WTC11 (cell line): Measurements from ENCODE around the gene TMEM183A. TPM values are rescaled to one million over a fixed set of nuclear protein-coding genes. Genes with fewer than 3 reads are reported as not detected.

Experiments used
- ATAC-seq: fragments of 200-7000 bp; cut with Tn5 transposase; 2 replicates; pipeline ENCODE4 v1.10.0; 2021; ENCODE audit warnings: mild to moderate bottlenecking, moderate library complexity
- CTCF ChIA-PET: fragments of 300-600 bp; sonication (Branson Sonifier 250); formaldehyde crosslinking; loops from one replicate; lab custom pipeline; 2021; ENCODE audit warnings: antibody characterized with exemption; lab: Charles Lee
- POLR2A ChIA-PET: fragments of 350-600 bp; sonication (Branson Sonifier 250); formaldehyde crosslinking; loops from one replicate; lab custom pipeline; 2021; ENCODE audit warnings: antibody characterized with exemption; lab: Charles Lee
- DNase-seq: peaks from one replicate; pipeline ENCODE4 v3.0.0; 2021; ENCODE audit warnings: low spot score
- H3K27ac Mint-ChIP-seq: 2 replicates; pipeline ENCODE4 v1.8.0; 2021; ENCODE audit warnings: mixed read lengths
- H3K27me3 Mint-ChIP-seq: 2 replicates; pipeline ENCODE4 v1.8.0; 2021; ENCODE audit warnings: low read depth, mild to moderate bottlenecking, moderate library complexity, mixed read lengths
- H3K36me3 Mint-ChIP-seq: 2 replicates; pipeline ENCODE4 v1.8.0; 2021; ENCODE audit warnings: mixed read lengths
- H3K4me1 Mint-ChIP-seq: 2 replicates; pipeline ENCODE4 v1.8.0; 2022; ENCODE audit warnings: mixed read lengths
- H3K4me3 Mint-ChIP-seq: 2 replicates; pipeline ENCODE4 v1.8.0; 2021; ENCODE audit warnings: mild to moderate bottlenecking, moderate library complexity, mixed read lengths
- H3K9me3 Mint-ChIP-seq: 2 replicates; pipeline ENCODE4 v1.8.0; 2021; ENCODE audit warnings: mixed read lengths
- CREB1 ChIP-seq: sonication (generic); formaldehyde crosslinking; IDR thresholded peaks from 2 replicates; pipeline ENCODE4 v1.8.0; 2023; ENCODE audit warnings: mild to moderate bottlenecking, missing genetic modification reagents
- CREM ChIP-seq: sonication (generic); formaldehyde crosslinking; IDR thresholded peaks from 2 replicates; pipeline ENCODE4 v1.8.1; 2022; ENCODE audit warnings: mild to moderate bottlenecking, missing genetic modification reagents, moderate library complexity
- GABPB1 ChIP-seq: sonication (generic); formaldehyde crosslinking; IDR thresholded peaks from 2 replicates; pipeline ENCODE4 v1.8.1; 2023; ENCODE audit warnings: mild to moderate bottlenecking, missing genetic modification reagents
- GRHL2 ChIP-seq: fragments of 250-450 bp; sonication (Bioruptor Pico); IDR thresholded peaks from 2 replicates; pipeline ENCODE4 v1.8.0; 2022; ENCODE audit warnings: mild to moderate bottlenecking, moderate library complexity; ENCODE audit not compliant: insufficient replicate concordance, severe bottlenecking
- MXD4 ChIP-seq: fragments of 250-450 bp; sonication (Bioruptor Pico); IDR thresholded peaks from 2 replicates; pipeline ENCODE4 v1.8.0; 2021; ENCODE audit warnings: mild to moderate bottlenecking, moderate library complexity, borderline replicate concordance
- NFE2L1 ChIP-seq: sonication (generic); formaldehyde crosslinking; IDR thresholded peaks from 2 replicates; pipeline ENCODE4 v1.8.1; 2023; ENCODE audit warnings: missing genetic modification reagents
- NFYB ChIP-seq: sonication (generic); formaldehyde crosslinking; conservative IDR thresholded peaks from 2 replicates; pipeline ENCODE4 v1.8.0; 2022; ENCODE audit warnings: low read depth, missing genetic modification reagents
- PRRX2 ChIP-seq: fragments of 250-450 bp; sonication (Bioruptor Pico); IDR thresholded peaks from 2 replicates; pipeline ENCODE4 v1.8.0; 2021; ENCODE audit warnings: mild to moderate bottlenecking
- SMAD3 ChIP-seq: sonication (generic); formaldehyde crosslinking; IDR thresholded peaks from 2 replicates; pipeline ENCODE4 v1.8.0; 2022; ENCODE audit warnings: missing genetic modification reagents, mild to moderate bottlenecking, borderline replicate concordance
- SOX15 ChIP-seq: fragments of 250-450 bp; sonication (Bioruptor Pico); IDR thresholded peaks from 2 replicates; pipeline ENCODE4 v1.9.0; 2021; ENCODE audit warnings: mild to moderate bottlenecking
- SP1 ChIP-seq: sonication (generic); formaldehyde crosslinking; conservative IDR thresholded peaks from 2 replicates; pipeline ENCODE4 v1.8.1; 2022; ENCODE audit warnings: missing genetic modification reagents
- ZNF121 ChIP-seq: sonication (generic); formaldehyde crosslinking; IDR thresholded peaks from 2 replicates; pipeline ENCODE4 v1.8.0; 2023; ENCODE audit warnings: missing genetic modification reagents
- total RNA-seq: library from RNA; stranded (reverse); gene quantifications from 3 replicates; pipeline ENCODE4 v1.2.3, GENCODE V29; 2021
- TF ChIP-seq, protein P1 (sequence below): sonication (generic); formaldehyde crosslinking; IDR thresholded peaks from 2 replicates; pipeline ENCODE4 v1.8.1; 2022; ENCODE audit warnings: low read depth, missing genetic modification reagents, borderline replicate concordance
- TF ChIP-seq, protein P2 (sequence below): sonication (generic); formaldehyde crosslinking; IDR thresholded peaks from 2 replicates; pipeline ENCODE4 v1.8.0; 2023; ENCODE audit warnings: missing genetic modification reagents, mild to moderate bottlenecking, borderline replicate concordance
- TF ChIP-seq, protein P3 (sequence below): fragments of 250-450 bp; sonication (Bioruptor Pico); conservative IDR thresholded peaks from 2 replicates; pipeline ENCODE4 v1.9.0; 2021; ENCODE audit warnings: mild to moderate bottlenecking
- TF ChIP-seq, protein P4 (sequence below): sonication (generic); formaldehyde crosslinking; IDR thresholded peaks from 2 replicates; pipeline ENCODE4 v1.8.0; 2022; ENCODE audit warnings: mild to moderate bottlenecking, missing genetic modification reagents
- TF ChIP-seq, protein P5 (sequence below): sonication (generic); formaldehyde crosslinking; IDR thresholded peaks from 2 replicates; pipeline ENCODE4 v1.8.1; 2022; ENCODE audit warnings: low read depth, mild to moderate bottlenecking, moderate library complexity, missing genetic modification reagents, borderline replicate concordance

The TMEM183A gene
- total RNA-seq, 1 experiment from 2014 or later = 108 TPM

DNA sequence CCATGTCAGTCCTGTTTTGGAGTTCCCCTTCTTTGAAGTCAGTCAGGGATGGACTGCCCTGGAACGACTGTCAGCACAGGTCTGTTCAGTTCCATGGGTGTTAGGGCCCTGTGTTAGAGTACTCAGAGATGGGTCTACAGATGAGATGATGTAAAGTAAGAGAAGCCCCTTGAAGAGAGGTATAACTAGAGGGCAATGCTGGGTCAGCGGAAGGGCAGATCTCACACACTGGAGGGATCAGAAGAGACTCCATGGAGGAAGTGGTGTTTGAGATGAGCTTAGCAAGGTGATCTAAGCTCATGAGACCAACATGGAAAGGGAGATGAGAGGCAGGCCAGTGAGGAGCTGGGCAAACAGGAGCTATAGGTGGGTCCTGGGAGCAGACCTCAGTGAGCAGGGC is 26.7 kb downstream of the TMEM183A start:
- peaks cover 12% of the 10 kb centered on the region for H3K4me1 Mint-ChIP-seq
- DNase-seq = no peak
- H3K4me3 Mint-ChIP-seq = no peak overlapping the region
- ChIA-PET CTCF (interaction anchor here (1.4 to 6.7 kb wide), 10 partner anchors 8 to 234 kb away, joined by 4 to 89 read pairs (median 8); partner anchors contain the start of genes ADORA1, MYOG and PPFIA4), POLR2A (no interaction called here)
- ATAC-seq = no peak
- no peaks in the 10 kb centered on the region for H3K36me3 Mint-ChIP-seq
- H3K9me3 Mint-ChIP-seq = no peaks in the 10 kb centered on the region
- no peak for TF ChIP-seq SMAD3 (CRISPR knock-in tag)
- TF ChIP-seq ZNF121 (CRISPR knock-in tag) = no peak
- no peak for TF ChIP-seq NFE2L1 (CRISPR knock-in tag)
- no peak for TF ChIP-seq NFYB (CRISPR knock-in tag)
- no peak for TF ChIP-seq SP1 (CRISPR knock-in tag)
- TF ChIP-seq, protein P1, sequence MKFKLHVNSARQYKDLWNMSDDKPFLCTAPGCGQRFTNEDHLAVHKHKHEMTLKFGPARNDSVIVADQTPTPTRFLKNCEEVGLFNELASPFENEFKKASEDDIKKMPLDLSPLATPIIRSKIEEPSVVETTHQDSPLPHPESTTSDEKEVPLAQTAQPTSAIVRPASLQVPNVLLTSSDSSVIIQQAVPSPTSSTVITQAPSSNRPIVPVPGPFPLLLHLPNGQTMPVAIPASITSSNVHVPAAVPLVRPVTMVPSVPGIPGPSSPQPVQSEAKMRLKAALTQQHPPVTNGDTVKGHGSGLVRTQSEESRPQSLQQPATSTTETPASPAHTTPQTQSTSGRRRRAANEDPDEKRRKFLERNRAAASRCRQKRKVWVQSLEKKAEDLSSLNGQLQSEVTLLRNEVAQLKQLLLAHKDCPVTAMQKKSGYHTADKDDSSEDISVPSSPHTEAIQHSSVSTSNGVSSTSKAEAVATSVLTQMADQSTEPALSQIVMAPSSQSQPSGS = no peak
- no peak for TF ChIP-seq CREM (CRISPR knock-in tag)
- TF ChIP-seq, protein P2, sequence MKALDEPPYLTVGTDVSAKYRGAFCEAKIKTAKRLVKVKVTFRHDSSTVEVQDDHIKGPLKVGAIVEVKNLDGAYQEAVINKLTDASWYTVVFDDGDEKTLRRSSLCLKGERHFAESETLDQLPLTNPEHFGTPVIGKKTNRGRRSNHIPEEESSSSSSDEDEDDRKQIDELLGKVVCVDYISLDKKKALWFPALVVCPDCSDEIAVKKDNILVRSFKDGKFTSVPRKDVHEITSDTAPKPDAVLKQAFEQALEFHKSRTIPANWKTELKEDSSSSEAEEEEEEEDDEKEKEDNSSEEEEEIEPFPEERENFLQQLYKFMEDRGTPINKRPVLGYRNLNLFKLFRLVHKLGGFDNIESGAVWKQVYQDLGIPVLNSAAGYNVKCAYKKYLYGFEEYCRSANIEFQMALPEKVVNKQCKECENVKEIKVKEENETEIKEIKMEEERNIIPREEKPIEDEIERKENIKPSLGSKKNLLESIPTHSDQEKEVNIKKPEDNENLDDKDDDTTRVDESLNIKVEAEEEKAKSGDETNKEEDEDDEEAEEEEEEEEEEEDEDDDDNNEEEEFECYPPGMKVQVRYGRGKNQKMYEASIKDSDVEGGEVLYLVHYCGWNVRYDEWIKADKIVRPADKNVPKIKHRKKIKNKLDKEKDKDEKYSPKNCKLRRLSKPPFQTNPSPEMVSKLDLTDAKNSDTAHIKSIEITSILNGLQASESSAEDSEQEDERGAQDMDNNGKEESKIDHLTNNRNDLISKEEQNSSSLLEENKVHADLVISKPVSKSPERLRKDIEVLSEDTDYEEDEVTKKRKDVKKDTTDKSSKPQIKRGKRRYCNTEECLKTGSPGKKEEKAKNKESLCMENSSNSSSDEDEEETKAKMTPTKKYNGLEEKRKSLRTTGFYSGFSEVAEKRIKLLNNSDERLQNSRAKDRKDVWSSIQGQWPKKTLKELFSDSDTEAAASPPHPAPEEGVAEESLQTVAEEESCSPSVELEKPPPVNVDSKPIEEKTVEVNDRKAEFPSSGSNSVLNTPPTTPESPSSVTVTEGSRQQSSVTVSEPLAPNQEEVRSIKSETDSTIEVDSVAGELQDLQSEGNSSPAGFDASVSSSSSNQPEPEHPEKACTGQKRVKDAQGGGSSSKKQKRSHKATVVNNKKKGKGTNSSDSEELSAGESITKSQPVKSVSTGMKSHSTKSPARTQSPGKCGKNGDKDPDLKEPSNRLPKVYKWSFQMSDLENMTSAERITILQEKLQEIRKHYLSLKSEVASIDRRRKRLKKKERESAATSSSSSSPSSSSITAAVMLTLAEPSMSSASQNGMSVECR (CRISPR knock-in tag) = no peak
- no peak for TF ChIP-seq GABPB1 (CRISPR knock-in tag)
- no peak for TF ChIP-seq CREB1
- no peak for TF ChIP-seq MXD4
- TF ChIP-seq, protein P3, sequence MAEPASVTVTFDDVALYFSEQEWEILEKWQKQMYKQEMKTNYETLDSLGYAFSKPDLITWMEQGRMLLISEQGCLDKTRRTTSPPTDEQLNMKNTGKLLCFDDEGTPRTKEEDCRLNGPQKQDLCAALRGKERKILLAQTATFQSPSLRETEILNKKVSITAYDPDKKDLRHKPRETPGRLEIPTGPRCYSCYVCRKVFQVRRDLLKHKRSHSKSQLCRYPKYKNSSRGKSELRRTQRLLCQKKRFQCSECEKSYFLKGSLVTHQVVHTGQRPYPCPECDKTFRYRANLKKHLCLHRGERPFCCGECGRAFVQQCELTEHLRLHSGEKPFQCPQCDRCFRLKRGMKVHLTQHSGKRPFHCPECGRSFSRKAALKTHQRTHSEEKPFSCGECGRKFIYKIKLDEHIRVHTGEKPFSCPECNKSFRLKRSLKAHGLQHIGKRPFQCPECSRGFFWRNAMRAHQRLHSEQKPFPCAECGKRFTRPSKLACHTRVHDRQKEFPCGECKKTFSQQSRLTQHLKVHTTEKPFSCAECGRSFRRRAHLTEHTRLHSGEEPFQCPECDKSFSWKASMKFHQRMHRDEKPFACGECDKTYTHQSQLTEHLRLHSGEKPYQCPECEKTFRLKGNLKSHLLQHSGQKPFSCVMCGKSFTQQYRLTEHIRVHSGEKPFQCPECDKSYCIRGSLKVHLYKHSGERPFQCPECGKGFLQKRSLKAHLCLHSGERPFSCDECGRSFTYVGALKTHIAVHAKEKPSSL (CRISPR knock-in tag) = no peak
- no peak for TF ChIP-seq PRRX2 (CRISPR knock-in tag)
- no peak for TF ChIP-seq GRHL2 (CRISPR knock-in tag)
- TF ChIP-seq SOX15 (CRISPR knock-in tag) = no peak
- TF ChIP-seq, protein P4, sequence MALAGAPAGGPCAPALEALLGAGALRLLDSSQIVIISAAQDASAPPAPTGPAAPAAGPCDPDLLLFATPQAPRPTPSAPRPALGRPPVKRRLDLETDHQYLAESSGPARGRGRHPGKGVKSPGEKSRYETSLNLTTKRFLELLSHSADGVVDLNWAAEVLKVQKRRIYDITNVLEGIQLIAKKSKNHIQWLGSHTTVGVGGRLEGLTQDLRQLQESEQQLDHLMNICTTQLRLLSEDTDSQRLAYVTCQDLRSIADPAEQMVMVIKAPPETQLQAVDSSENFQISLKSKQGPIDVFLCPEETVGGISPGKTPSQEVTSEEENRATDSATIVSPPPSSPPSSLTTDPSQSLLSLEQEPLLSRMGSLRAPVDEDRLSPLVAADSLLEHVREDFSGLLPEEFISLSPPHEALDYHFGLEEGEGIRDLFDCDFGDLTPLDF (CRISPR knock-in tag) = no peak
- TF ChIP-seq, protein P5, sequence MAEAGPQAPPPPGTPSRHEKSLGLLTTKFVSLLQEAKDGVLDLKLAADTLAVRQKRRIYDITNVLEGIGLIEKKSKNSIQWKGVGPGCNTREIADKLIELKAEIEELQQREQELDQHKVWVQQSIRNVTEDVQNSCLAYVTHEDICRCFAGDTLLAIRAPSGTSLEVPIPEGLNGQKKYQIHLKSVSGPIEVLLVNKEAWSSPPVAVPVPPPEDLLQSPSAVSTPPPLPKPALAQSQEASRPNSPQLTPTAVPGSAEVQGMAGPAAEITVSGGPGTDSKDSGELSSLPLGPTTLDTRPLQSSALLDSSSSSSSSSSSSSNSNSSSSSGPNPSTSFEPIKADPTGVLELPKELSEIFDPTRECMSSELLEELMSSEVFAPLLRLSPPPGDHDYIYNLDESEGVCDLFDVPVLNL (CRISPR knock-in tag) = no peak
- no peaks in the 10 kb centered on the region; the same call in 1 of the 2 replicates for H3K27me3 Mint-ChIP-seq
- H3K27ac Mint-ChIP-seq = no peak overlapping the region
